Neural progenitor cell (in vitro differentiated cells): ENCODE data around the gene CCDC6.

Experiments
- EZH2 ChIP-seq: fragments of 200-600 bp; sonication (generic); IDR thresholded peaks from 2 replicates; pipeline ENCODE4 v1.6.1; 2017; ENCODE audit warnings: antibody characterized with exemption, mild to moderate bottlenecking, moderate library complexity
- TF ChIP-seq, protein P1 (sequence below): fragments of 200-600 bp; sonication (generic); IDR thresholded peaks from 2 replicates; pipeline ENCODE4 v1.5.1; 2017; ENCODE audit warnings: antibody characterized with exemption, mild to moderate bottlenecking

DNA sequence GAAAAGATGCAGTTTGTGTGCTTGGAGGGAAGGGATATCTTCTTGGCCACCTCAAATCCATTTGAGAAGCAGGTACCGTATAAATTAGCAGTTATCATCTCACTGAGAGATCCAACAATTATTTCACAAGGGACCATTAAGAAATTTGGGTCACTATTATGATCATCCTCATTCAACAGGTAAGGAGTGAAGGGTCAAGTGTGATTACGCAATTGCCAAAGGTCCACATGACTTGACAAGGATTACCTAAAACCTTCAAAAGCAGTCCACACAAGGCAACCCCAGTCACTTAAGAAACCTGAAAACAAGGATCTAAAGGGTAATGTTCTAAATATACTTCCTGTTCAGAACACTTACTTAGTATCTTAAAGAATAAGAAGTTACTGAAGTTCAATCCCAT lies 27.4 kb downstream of the CCDC6 start:
- TF ChIP-seq, protein P1, sequence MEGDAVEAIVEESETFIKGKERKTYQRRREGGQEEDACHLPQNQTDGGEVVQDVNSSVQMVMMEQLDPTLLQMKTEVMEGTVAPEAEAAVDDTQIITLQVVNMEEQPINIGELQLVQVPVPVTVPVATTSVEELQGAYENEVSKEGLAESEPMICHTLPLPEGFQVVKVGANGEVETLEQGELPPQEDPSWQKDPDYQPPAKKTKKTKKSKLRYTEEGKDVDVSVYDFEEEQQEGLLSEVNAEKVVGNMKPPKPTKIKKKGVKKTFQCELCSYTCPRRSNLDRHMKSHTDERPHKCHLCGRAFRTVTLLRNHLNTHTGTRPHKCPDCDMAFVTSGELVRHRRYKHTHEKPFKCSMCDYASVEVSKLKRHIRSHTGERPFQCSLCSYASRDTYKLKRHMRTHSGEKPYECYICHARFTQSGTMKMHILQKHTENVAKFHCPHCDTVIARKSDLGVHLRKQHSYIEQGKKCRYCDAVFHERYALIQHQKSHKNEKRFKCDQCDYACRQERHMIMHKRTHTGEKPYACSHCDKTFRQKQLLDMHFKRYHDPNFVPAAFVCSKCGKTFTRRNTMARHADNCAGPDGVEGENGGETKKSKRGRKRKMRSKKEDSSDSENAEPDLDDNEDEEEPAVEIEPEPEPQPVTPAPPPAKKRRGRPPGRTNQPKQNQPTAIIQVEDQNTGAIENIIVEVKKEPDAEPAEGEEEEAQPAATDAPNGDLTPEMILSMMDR, result no peak
- no peak for TF ChIP-seq EZH2
